GM12878 (cell line): ENCODE results near the gene HCLS1. TPM values are rescaled to one million over a fixed set of nuclear protein-coding genes. Genes with fewer than 3 reads are reported as not detected.

Experiments used
- ATAC-seq: fragments of 200-7000 bp; cut with Tn5 transposase; 3 replicates; pipeline ENCODE4 v1.9.1; 2020; ENCODE audit warnings: mild to moderate bottlenecking, moderate library complexity
- BruUV-seq: library from RNA; stranded (reverse); fragments of 400-500 nt; replicated peaks from 2 replicates; lab custom pipeline; 2021; lab: Mats Ljungman, UMichigan
- CTCF ChIA-PET: fragments of 300-600 bp; sonication (Branson Sonifier 250); formaldehyde crosslinking; extraction: SDS; loops from one replicate; lab custom pipeline; 2021; ENCODE audit warnings: inconsistent platforms; lab: Yijun Ruan, JAX
- POLR2A ChIA-PET: fragments of 350-600 bp; formaldehyde crosslinking; extraction: SDS; loops from one replicate; lab custom pipeline; 2021; ENCODE audit warnings: inconsistent platforms; lab: Charles Lee
- RAD21 ChIA-PET: fragments of 300-600 bp; sonication (Branson Sonifier 250); formaldehyde crosslinking; loops from one replicate; lab custom pipeline; 2023; ENCODE audit warnings: antibody characterized with exemption; ENCODE audit not compliant: unreplicated experiment; lab: Charles Lee
- SMC1A ChIA-PET: fragments of 300-600 bp; sonication (Branson Sonifier 250); formaldehyde crosslinking; loops from one replicate; lab custom pipeline; 2023; ENCODE audit not compliant: unreplicated experiment, uncharacterized antibody; lab: Charles Lee
- DNase-seq: peaks from one replicate; pipeline ENCODE4 v3.0.0-alpha.2; 2011; ENCODE audit warnings: low read depth, low spot score
- FAIRE-seq: peaks from 3 replicates; lab custom pipeline; 2011; peaks lifted over from hg19 to GRCh38; lab: Jason Lieb, UNC
- H2AFZ ChIP-seq: 2 replicates; pipeline ENCODE4 v1.6.0; 2011; ENCODE audit warnings: low read depth, low read length, control low read depth; ENCODE audit not compliant: control insufficient read depth
- H3K27ac ChIP-seq: 2 replicates; pipeline ENCODE4 v1.5.1; 2011; ENCODE audit warnings: control low read depth; ENCODE audit not compliant: control insufficient read depth, insufficient read depth
- H3K27me3 ChIP-seq, 2 experiments: replicated peaks in 1 of 2; 2 replicates each; pipeline versions ENCODE4 v1.6.0 to v1.6.1; 2011; ENCODE audit warnings: low read length in 1 of 2; ENCODE audit not compliant: control insufficient read depth in 2 of 2, insufficient read depth in 2 of 2
- H3K36me3 ChIP-seq, 2 experiments: 2 replicates each; pipeline ENCODE4 v1.5.1; 2011; ENCODE audit warnings: low read length in 1 of 2; ENCODE audit not compliant: control insufficient read depth in 2 of 2, insufficient read depth in 2 of 2
- H3K4me1 ChIP-seq: 2 replicates; pipeline ENCODE4 v1.6.1; 2011; ENCODE audit warnings: mild to moderate bottlenecking, low read length, moderate library complexity, mixed read lengths; ENCODE audit not compliant: control insufficient read depth, insufficient read depth
- H3K4me2 ChIP-seq: 2 replicates; pipeline ENCODE4 v1.6.0; 2011; ENCODE audit warnings: control low read depth; ENCODE audit not compliant: control insufficient read depth, insufficient read depth
- H3K4me3 ChIP-seq: fragments of 200-600 bp; sonication (generic); 2 replicates; pipeline ENCODE4 v1.5.1; 2016
- H3K79me2 ChIP-seq: 2 replicates; pipeline ENCODE4 v1.6.0; 2011; ENCODE audit warnings: low read length; ENCODE audit not compliant: control insufficient read depth, insufficient read depth
- H3K9ac ChIP-seq: 2 replicates; pipeline ENCODE4 v1.8.0; 2011; ENCODE audit warnings: low read length, control low read depth, mixed read lengths; ENCODE audit not compliant: control insufficient read depth, insufficient read depth
- H3K9me3 ChIP-seq: replicated peaks from 3 replicates; pipeline ENCODE4 v1.5.1; 2011; ENCODE audit warnings: mild to moderate bottlenecking, low read length; ENCODE audit not compliant: control insufficient read depth, insufficient read depth
- H4K20me1 ChIP-seq: 2 replicates; pipeline ENCODE4 v1.6.0; 2011; ENCODE audit not compliant: control insufficient read depth, insufficient read depth
- DPF2 ChIP-seq: fragments of 450-650 bp; IDR thresholded peaks from 2 replicates; pipeline ENCODE4 v1.6.1; 2017; ENCODE audit warnings: mild to moderate bottlenecking
- GATAD2B ChIP-seq: fragments of 450-650 bp; conservative IDR thresholded peaks from 2 replicates; pipeline ENCODE4 v1.6.1; 2017; ENCODE audit warnings: low read depth, mild to moderate bottlenecking, moderate library complexity
- NFXL1 ChIP-seq: fragments of 450-650 bp; IDR thresholded peaks from 2 replicates; pipeline ENCODE4 v1.6.1; 2017; ENCODE audit warnings: antibody characterized with exemption, mild to moderate bottlenecking, borderline replicate concordance
- SMAD5 ChIP-seq: IDR thresholded peaks from 2 replicates; pipeline ENCODE4 v1.6.1; 2016; ENCODE audit warnings: antibody characterized with exemption, low read depth
- SP1 ChIP-seq: IDR thresholded peaks from one replicate; pipeline ENCODE4 v1.6.1; 2011; ENCODE audit warnings: low read depth, low read length
- SRF ChIP-seq, 2 experiments: IDR thresholded peaks; 2 replicates each; pipeline ENCODE4 v1.6.1; 2011; ENCODE audit warnings: low read depth in 2 of 2, low read length in 2 of 2, mild to moderate bottlenecking in 1 of 2, moderate library complexity in 1 of 2
- TCF3 ChIP-seq: IDR thresholded peaks from 2 replicates; pipeline ENCODE4 v1.6.1; 2012; ENCODE audit warnings: low read depth, mild to moderate bottlenecking, low read length, borderline replicate concordance; ENCODE audit not compliant: insufficient read depth
- ZNF207 ChIP-seq: fragments of 450-650 bp; IDR thresholded peaks from 2 replicates; pipeline ENCODE4 v1.6.1; 2014; ENCODE audit warnings: antibody characterized with exemption, mild to moderate bottlenecking, borderline replicate concordance
- WGBS: methylation state at CpG from one replicate; pipeline ENCODE4 v1.1.6; 2016; ENCODE audit warnings: low lambda C conversion rate; ENCODE audit not compliant: insufficient replicate concordance, insufficient coverage; ENCODE audit errors: missing lambda C conversion rate; 5-methylcytosine and 5-hydroxymethylcytosine counted together
- in situ Hi-C: fragments of 300-500 bp; cut with MboI; formaldehyde crosslinking; loops from 9 replicates; pipeline ENCODE4 v1.14.3; 2018; ENCODE audit warnings: mixed read lengths
- intact Hi-C: fragments of 100-400 bp; cut with micrococcal nuclease; formaldehyde crosslinking; loops from one replicate; pipeline ENCODE4 v1.14.2; 2022; ENCODE audit not compliant: unreplicated experiment
- polyA plus RNA-seq, 11 experiments: library from polyadenylated mRNA; depleted of rRNA in 4 of 11; unstranded in 6 of 11; stranded (reverse) in 5 of 11; fragments of >200 nt; fragmentation: Nextera tagmentation in 4 of 11; fragmentation: Illumina TruSeq in 1 of 11; extraction: Ambion mirVana in 4 of 11; extraction: Trizol in 1 of 11; gene quantifications; 1 replicate in 1 of 11; 2 replicates in 10 of 11; pipeline versions ENCODE4 v1.2.1 to v1.2.3, GENCODE V29; 2011 to 2016; ENCODE audit warnings: inconsistent platforms in 2 of 11, missing spikeins in 2 of 11, low read depth in 1 of 11
- total RNA-seq, 4 experiments: library from RNA; depleted of rRNA in 3 of 4; stranded (reverse); fragments of >200 nt in 3 of 4; fragmentation: Illumina TruSeq in 1 of 4; extraction: Trizol in 1 of 4; gene quantifications; 2 replicates each; pipeline versions ENCODE4 v1.2.1 to v1.2.3, GENCODE V29; 2013 to 2021
- TF ChIP-seq, protein P1 (sequence below): fragments of 450-650 bp; IDR thresholded peaks from 2 replicates; pipeline ENCODE4 v1.6.1; 2016; ENCODE audit warnings: mild to moderate bottlenecking, moderate library complexity, borderline replicate concordance
- TF ChIP-seq, protein P2 (sequence below): fragments of 450-650 bp; IDR thresholded peaks from 2 replicates; pipeline ENCODE4 v1.6.1; 2017; ENCODE audit warnings: antibody characterized with exemption, mild to moderate bottlenecking, moderate library complexity

The HCLS1 gene
- total and polyA plus RNA-seq, 10 of the 15 experiments (the other 5 are each of a cell fraction or from before 2014, with no cell fraction given), result 51.6 to 344 (median 231) TPM

GRCh38 chr3:121707531-121708273 lies 47.0 kb upstream of the HCLS1 start (continued):
- TF ChIP-seq, protein P1, sequence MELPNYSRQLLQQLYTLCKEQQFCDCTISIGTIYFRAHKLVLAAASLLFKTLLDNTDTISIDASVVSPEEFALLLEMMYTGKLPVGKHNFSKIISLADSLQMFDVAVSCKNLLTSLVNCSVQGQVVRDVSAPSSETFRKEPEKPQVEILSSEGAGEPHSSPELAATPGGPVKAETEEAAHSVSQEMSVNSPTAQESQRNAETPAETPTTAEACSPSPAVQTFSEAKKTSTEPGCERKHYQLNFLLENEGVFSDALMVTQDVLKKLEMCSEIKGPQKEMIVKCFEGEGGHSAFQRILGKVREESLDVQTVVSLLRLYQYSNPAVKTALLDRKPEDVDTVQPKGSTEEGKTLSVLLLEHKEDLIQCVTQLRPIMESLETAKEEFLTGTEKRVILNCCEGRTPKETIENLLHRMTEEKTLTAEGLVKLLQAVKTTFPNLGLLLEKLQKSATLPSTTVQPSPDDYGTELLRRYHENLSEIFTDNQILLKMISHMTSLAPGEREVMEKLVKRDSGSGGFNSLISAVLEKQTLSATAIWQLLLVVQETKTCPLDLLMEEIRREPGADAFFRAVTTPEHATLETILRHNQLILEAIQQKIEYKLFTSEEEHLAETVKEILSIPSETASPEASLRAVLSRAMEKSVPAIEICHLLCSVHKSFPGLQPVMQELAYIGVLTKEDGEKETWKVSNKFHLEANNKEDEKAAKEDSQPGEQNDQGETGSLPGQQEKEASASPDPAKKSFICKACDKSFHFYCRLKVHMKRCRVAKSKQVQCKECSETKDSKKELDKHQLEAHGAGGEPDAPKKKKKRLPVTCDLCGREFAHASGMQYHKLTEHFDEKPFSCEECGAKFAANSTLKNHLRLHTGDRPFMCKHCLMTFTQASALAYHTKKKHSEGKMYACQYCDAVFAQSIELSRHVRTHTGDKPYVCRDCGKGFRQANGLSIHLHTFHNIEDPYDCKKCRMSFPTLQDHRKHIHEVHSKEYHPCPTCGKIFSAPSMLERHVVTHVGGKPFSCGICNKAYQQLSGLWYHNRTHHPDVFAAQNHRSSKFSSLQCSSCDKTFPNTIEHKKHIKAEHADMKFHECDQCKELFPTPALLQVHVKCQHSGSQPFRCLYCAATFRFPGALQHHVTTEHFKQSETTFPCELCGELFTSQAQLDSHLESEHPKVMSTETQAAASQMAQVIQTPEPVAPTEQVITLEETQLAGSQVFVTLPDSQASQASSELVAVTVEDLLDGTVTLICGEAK, result peak; percentile 64
- TF ChIP-seq DPF2 (no peak), NFXL1 (no peak), ZNF207 (no peak)

DNA sequence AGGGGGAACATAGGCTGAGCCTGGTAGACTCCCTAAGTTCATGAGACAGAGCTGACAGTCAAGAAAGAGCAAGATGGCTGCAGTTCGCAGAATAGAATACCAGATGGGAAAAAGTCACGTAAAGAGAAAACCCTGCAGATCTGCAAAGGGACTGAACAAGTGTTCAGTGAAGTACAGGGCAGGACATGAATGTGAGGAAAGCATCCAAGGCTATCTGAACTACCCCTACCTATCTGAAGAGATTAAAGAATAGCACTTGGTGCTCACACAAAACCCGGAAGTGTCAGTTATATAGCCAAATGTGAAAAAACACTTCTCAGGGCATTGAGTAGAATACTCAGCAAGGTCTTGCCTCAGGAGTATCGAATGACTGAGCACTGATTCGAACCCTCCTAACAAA lies 44.8 kb upstream of the HCLS1 start:
- DNase-seq, result no peak
- BruUV-seq, result no TSS peak
- no peaks in the 10 kb centered on the region for H4K20me1 ChIP-seq
- POLR2A ChIA-PET, result no interaction called here
- H3K27ac ChIP-seq, result no peak overlapping the region
- H3K27me3 ChIP-seq, result no peaks in the 10 kb centered on the region
- WGBS, result 92% methylated on average over 5 of the region's 5 CpGs
- intact Hi-C loops, result no loop called here
- no peak overlapping the region for H3K4me2 ChIP-seq
- H3K9ac ChIP-seq, result no peak overlapping the region
- SMC1A ChIA-PET, result interaction anchor here (0.9 kb wide), 1 partner anchor 14 kb away, joined by 3 read pairs; no protein-coding TSS in a partner anchor
- CTCF ChIA-PET, result interaction anchor here (0.5 to 1.5 kb wide), 4 partner anchors 14 to 409 kb away, joined by 3 to 4 read pairs (median 4); no protein-coding TSS in a partner anchor
- RAD21 ChIA-PET, result no interaction called here
- H2AFZ ChIP-seq, result no peak overlapping the region
- H3K4me3 ChIP-seq, result no peak overlapping the region
- H3K36me3 ChIP-seq, result peaks cover 1 to 11% of the 10 kb centered on the region in 2 experiments; a peak in 2 of 4 replicates
- no peaks in the 10 kb centered on the region for H3K79me2 ChIP-seq
- H3K9me3 ChIP-seq, result no peaks in the 10 kb centered on the region
- H3K4me1 ChIP-seq, result no peaks in the 10 kb centered on the region
- ATAC-seq, result no peak
- no peak for FAIRE-seq
- in situ Hi-C loops, result no loop called here
- TF ChIP-seq GATAD2B (no peak), TCF3 (no peak), SMAD5 (no peak), SP1 (no peak), SRF (IDR thresholded peaks at IDR 0.05; ENCODE audit: low read depth in 2 of 2, low read length in 2 of 2) (no peak)
- TF ChIP-seq, protein P2, sequence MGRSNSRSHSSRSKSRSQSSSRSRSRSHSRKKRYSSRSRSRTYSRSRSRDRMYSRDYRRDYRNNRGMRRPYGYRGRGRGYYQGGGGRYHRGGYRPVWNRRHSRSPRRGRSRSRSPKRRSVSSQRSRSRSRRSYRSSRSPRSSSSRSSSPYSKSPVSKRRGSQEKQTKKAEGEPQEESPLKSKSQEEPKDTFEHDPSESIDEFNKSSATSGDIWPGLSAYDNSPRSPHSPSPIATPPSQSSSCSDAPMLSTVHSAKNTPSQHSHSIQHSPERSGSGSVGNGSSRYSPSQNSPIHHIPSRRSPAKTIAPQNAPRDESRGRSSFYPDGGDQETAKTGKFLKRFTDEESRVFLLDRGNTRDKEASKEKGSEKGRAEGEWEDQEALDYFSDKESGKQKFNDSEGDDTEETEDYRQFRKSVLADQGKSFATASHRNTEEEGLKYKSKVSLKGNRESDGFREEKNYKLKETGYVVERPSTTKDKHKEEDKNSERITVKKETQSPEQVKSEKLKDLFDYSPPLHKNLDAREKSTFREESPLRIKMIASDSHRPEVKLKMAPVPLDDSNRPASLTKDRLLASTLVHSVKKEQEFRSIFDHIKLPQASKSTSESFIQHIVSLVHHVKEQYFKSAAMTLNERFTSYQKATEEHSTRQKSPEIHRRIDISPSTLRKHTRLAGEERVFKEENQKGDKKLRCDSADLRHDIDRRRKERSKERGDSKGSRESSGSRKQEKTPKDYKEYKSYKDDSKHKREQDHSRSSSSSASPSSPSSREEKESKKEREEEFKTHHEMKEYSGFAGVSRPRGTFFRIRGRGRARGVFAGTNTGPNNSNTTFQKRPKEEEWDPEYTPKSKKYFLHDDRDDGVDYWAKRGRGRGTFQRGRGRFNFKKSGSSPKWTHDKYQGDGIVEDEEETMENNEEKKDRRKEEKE, result no peak
- TF ChIP-seq, protein P1, result no peak
